ENCODE measurements around the gene RAP1GAP2. TPM values are rescaled to one million over a fixed set of nuclear protein-coding genes. Genes with fewer than 3 reads are reported as not detected.
"Not testable (repeated sequence)": the region's sequence is repeated elsewhere in the genome, so short reads cannot be mapped to it uniquely, and the experiment has no call there.

RAP1GAP2 gene
- total and polyA plus RNA-seq, 10 donors = 1.2 to 32.7 (median 14.1) TPM

GRCh38 chr17:3073850-3074249 is 277.6 kb downstream of the RAP1GAP2 start:
- H3K27me3 ChIP-seq (replicated peaks in 1 of 7); H3K27ac ChIP-seq; H3K4me3 ChIP-seq; H3K4me1 ChIP-seq; H3K36me3 ChIP-seq; intact Hi-C loops (cut with DNase I; ENCODE audit: low total_unique reads); DNase-seq: not testable (repeated sequence)
- TF ChIP-seq CTCF (IDR thresholded peaks at IDR 0.05 in 8 of 11, conservative IDR thresholded peaks at IDR 0.05 in 3 of 11) = peak in 1 of 11 experiments; percentile 16
- 81 to 88% (median 84%) methylated on average over 4 of the region's 4 CpGs for WGBS, 5 donors
- peaks cover 0 to 13% (median 7%) of the 10 kb centered on the region in 8 donors for H3K9me3 ChIP-seq

Small RNA genes within 50 kb of the gene (microRNA-seq; reads per million reads assigned to microRNA genes)
- 0 reads per million in 3 donors for gene MIR1253

Small RNA genes within 50 kb of the gene (small RNA-seq; reads per million reads assigned to genes)
- gene MIR1253 (0 reads per million in 4 donors), gene hsa-mir-1253 (0 reads per million in 4 donors)

Other genes with a start within 250 kb of the RAP1GAP2 start
- gene PAFAH1B1, start 202.8 kb upstream of the RAP1GAP2 start, total RNA-seq = 100 to 1,000 TPM; 101 to 175 (median 117) TPM
- gene PAFAH1B1, start 202.8 kb upstream of the RAP1GAP2 start, polyA plus RNA-seq = 10 to 100 TPM; 20.8 to 34.5 (median 30.8) TPM
- 10 to 100 TPM; 37.9 to 82.6 (median 51.1) TPM for gene CLUH, start 84.7 kb upstream of the RAP1GAP2 start, total RNA-seq
- gene CLUH, start 84.7 kb upstream of the RAP1GAP2 start, polyA plus RNA-seq = 10 to 100 TPM; 14.3 to 48.7 (median 26.5) TPM
- under 1 TPM in 4 of 7 donors, not detected in 3; 0.14 to 0.26 (median 0.22) TPM for gene CCDC92B, start 46.8 kb upstream of the RAP1GAP2 start, total RNA-seq
- gene CCDC92B, start 46.8 kb upstream of the RAP1GAP2 start, polyA plus RNA-seq = under 1 TPM; 0.03 to 0.20 (median 0.06) TPM

Data from spleen (tissue), 11 donors.